Mucosa of gallbladder (tissue), 1 donor: ENCODE data around the gene LIPC. TPM values are rescaled to one million over a fixed set of nuclear protein-coding genes. Genes with fewer than 3 reads are reported as not detected.

ENCODE experiments used
- DNase-seq: peaks from one replicate; pipeline ENCODE4 v3.0.0-alpha.2; 2020; ENCODE audit warnings: low spot score
- total RNA-seq: library from RNA; stranded (reverse); gene quantifications from one replicate; pipeline ENCODE4 v1.2.1, GENCODE V29; 2021
- donor health status: DM: no; HTN: no; CAD: no.

LIPC gene
- total RNA-seq, 1 donor from 2014 or later, result 0.58 TPM

- no peak for DNase-seq
These were observed 64.2 kb downstream of the LIPC start for GRCh38 chr15:58495891-58496408.

- no peak for DNase-seq
These were observed 65.4 kb downstream of the LIPC start for GRCh38 chr15:58497046-58497785.

DNA sequence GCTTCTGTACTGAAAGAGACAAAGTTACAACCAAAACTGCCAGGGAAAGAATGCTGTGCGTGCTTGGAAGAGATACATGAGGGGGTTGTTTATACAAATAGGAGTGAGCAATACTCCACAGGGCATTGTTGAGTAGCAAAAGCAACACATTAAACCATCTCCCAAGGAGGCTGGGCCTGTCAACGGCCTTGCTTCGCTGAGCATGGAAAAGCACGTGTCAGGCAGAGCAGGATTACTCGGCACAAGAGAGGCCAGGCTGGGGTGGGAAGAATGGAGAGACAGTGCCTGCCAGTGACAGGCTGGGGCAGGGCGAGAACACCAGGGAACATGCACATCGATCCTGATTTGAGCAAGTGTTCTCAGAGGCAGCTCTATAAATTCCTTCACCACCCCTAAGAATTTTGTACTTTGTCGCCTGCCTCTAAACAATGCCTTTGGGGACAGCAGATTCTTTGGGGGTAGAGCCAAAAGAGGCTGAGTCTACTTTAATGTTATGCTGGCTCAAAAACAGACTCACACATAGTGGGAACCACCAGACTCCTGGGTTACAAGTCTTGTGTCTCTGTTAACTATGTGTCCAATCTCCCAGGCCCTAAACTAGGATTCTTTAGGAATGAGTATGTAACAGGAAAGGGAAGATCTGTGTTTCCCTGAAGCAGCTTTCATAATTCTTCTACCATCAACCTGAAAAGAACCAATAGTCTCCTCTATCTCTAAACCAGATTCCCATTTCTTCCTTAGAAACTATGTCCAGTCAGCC, 67.2 kb downstream of the LIPC start:
- peak; percentile 36 for DNase-seq

- no peak for DNase-seq
These were observed 69.2 kb downstream of the LIPC start for GRCh38 chr15:58501006-58501405.

GRCh38 chr15:58501636-58502188, 69.9 kb downstream of the LIPC start:
- no peak for DNase-seq

DNA sequence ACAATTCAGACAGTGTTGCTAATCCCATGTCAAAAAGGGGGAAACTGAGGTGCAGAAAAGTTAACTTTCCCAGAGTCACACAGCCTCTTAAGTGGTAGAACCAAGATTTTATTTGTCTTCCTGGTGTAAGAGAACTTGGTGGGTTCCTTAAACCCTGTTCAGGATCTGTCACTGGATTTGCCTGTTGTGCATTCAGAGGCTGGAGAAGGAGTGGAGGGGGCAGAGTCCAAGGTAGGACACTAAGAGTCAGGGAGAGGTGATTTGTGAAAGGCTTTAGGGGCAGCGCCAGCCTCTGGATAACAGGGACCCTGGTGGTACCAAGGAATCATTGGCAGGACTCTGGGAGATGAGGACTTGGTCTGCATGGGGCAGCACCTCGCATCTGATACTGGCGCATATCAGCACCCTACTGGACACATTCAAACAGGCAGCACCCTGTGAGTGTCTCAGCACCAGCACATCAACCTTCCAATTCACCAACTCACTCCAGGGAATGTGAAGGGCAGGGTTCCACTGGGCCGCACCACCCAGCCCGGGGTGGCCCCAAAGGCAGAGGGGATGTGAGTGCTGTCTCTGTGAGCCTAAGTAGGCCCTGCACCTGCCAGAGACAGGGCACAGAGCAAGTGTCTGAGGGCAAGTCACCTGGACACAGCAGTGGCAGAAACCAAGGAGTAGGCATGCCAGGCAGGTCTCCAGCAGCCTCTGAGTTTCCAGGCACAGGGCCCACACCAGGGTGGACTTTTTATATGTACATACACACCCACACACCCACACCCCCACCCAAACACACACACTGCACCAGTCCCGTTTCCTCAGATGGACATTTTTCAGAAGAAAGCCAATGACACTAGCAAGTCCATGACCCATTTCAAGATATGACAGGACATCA, 71.6 kb downstream of the LIPC start:
- DNase-seq, result no peak

DNA sequence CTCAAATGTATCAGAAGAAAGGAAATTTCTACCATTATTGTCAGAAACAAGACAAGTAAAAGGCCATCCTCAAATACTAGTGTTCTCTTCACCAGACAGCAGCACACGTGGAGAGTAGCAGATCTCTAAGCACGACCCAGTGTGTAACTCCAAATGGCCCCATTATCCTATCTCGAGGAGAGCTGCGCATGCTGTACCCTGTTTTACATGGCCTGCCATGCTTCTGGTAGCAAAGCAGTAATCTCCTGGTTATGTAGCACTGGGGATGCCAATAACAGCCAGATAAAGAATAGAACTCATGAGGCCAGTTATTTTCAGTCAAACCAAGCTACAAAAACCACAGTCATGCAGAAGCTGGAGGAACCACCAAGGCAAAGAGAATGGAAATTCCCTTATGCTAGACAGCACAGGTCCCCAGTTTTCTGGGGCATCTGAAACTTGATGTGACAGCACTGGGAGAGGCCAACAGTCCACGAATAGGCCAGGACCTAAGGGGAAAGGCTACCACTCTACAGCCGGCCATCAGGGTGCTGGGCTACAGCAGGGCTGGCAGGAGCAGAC, 73.0 kb downstream of the LIPC start:
- no peak for DNase-seq

- DNase-seq, result no peak
These were observed 73.8 kb downstream of the LIPC start for GRCh38 chr15:58505581-58505980.

GRCh38 chr15:58506064-58506490, 74.3 kb downstream of the LIPC start:
- DNase-seq, result peak; percentile 59

DNA sequence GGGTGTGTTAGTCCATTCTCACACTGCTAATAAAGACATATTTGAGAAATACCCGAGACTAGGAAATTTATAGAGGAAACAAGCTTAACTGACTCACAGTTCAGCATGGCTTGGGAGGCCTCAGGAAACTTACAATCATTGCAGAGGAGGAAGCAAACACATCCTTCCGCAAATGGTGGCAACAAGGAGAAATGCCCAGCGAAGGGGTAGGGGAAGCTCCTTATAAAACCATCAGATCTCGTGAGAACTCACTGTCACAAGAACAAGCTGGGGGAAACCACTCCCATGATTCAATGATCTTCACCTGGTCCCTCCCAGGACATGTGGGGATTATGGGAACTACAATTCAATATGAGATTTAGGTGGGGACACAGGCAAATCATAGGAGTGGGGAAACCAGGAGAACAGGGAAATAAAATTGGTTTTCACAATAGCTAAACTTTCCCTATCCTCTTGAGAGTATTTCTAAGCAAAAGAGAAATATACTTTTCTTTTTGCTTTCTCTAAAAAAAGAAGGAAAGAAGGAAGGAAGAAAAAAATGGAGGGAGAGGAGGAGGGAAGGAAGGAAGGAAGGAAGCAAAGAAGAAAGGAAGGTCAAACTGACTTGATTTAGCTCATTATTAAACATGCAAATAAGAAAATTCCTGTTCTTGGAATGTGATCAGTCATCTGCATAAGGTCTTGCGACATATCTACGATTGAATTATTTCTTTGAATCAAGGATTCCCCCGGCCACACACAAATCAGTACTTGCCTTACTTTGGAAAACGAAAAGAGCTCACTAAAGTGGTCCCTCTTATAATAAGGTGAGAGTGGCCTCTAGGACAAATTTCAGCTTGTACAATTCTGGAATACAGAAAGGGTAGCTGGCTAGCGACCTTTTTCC, 75.2 kb downstream of the LIPC start:
- no peak for DNase-seq

DNA sequence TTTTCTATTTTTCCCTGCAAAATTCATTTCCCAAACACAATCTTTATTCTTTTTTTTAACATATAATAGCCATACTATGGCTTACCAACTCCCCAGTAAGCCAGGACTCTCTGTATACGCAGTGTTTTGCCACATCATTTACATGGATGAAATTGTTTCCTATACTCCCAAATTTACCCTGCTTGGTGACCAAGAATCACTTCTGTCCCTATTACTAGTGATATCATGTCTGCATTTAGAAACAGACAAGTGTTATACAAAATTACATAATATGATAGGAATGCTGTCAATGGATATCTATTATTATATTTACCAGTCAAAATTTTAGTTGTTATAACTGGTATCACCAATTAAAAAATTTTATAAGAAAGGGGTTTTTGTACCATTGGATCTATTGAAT, 77.8 kb downstream of the LIPC start:
- no peak for DNase-seq

- DNase-seq, result no peak
These were observed 79.2 kb downstream of the LIPC start for GRCh38 chr15:58510715-58511598.

DNA sequence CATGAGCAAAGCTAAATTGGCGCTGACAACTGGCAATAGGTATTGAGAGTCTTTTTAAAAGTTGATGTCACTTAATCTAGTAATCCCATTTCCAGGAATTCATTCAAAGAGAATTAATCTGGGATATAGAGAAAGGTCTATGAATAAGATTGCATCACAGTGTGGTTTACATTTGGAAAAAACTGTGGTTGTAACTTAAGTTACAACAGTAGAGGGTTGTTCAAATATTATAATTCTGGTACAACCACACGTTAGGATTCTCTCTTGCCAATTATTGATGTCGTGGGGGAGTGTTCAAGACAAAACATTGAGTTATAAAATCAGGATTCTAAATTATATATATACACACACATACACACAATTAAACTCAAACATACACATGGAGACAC, 79.8 kb downstream of the LIPC start:
- no peak for DNase-seq

- no peak for DNase-seq
These were observed 80.7 kb downstream of the LIPC start for GRCh38 chr15:58512522-58512921.

DNA sequence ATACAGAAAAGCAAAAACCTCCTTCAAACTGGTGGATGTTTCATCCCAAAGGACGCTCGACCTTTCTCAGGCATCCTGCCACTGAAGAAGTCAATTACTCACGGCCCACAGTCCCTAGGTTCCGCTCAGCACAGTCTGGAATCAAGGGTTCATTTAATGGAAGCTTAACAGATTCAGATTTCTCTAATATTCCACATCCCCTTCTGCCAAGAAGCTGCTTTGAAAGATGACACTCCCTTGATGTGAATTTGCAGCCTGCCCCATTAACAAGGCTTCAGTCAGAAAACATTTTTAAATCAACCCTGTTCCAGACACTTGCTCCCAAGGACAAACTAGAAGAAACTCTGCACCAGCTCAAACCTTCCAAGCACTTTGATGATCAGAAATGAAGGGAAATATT, 81.2 kb downstream of the LIPC start:
- no peak for DNase-seq

DNA sequence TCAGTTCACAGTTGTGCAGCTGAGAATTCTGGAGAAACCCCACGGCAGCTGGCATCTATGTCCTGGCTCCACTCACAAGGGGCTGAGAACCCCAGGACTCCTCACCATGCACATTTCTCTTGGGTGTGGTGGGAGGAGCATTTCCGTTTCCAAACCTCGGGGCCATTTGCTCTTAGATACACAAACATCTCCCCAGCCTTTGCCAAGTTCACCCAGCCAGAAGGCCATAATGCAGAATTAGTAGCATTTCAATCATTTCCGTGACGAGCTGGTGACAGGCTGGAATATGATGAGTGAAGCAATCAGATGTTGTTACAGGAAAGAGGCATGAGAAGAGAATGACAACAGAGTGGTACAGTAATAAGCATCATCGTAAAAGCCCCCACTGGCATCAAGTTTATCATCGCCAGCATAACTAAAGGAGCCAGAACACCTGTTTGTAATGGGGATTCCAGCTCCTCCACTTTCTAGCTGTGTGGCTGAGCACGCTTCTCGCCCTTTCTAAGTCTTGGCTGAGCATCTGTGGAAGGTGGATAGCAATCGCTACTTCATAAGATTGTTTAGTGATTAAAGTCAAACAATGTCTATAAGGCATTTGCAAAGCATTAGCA, 82.0 kb downstream of the LIPC start:
- no peak for DNase-seq

- no peak for DNase-seq
These were observed 84.0 kb downstream of the LIPC start for GRCh38 chr15:58515807-58516206.

GRCh38 chr15:58517252-58517681, 85.5 kb downstream of the LIPC start:
- no peak for DNase-seq
